NCI-H2107 treated with DMSO at 0.1 percent for 48 hours (cell line): Measurements from ENCODE around the gene IL1RL2.

ENCODE experiments used
- DNase-seq: peaks from one replicate; lab custom pipeline; 2025; ENCODE audit not compliant: unreplicated experiment; lab: John Stamatoyannopoulos, UW

The IL1RL2 gene

DNA sequence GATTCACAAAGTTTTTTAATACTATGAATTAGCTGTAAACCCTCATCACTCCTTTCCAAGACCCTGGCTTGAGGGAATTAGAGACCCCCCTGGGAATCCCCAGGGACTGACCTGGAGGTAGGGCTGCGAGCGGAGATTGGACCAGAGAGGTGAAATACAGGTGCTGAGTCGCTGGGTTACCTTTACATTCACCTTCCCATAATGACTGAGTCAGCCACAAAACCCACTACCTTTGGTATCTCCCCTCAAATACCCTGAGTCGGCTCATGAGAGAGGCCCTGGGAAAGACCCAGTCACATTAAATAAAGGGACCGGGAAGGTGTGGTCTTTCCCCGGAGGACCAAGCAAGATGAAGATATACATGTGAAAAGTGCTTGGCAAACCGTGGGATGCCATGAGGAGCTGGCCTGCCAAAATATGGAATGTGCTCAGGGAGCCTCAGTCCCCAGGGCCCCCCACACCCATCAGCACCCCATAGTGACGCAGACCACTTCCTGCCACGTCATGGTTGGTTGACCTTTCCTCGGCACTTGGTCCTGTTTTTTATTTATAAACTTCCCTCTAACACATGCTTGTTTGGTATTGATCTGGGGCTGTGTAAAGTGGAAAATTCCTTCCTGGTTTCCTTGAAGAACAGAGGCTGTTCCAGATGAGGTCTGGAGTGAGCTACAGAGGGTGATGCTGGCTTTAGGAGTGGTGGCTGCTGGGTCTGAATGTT, 51.4 kb downstream of the IL1RL2 start:
- DNase-seq: no peak

DNA sequence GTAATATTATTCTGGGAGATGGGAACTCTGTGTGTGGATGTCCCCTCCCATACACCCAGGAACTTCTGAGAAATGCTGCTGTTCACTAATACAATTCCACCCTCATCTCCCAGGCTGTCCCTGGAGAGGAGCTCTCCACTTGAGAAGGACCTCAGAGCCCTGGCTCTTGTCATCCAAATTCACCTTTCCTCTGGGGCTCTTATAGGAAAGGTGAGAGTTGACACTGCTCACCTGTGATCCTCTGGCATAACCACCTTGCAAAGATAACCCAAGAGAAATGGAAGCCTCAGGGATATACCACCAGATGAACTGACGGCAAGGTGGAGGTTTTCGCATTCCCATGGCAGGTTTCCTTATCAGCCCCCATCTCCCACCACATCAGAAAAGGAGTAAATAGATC, 52.0 kb downstream of the IL1RL2 start:
- no peak for DNase-seq

DNA sequence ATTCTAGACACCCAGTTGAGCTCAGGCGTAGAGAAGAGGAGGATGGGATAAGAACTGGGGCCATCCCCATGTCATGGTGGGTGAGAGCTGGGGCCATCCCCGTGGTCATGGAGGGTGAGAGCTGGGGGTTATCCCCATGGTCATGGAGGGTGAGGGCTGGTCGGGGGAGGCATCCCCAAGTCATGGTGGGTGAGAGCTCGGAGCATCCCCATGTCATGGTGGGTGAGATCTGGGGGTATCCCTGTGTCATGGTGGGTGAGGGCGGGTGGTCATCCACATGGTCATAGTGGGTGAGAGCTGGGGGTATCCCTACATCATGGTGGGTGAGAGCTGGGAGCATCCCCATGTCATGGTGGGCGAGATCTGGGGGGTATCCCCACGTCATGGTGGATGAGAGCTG, 52.5 kb downstream of the IL1RL2 start:
- no peak for DNase-seq

DNA sequence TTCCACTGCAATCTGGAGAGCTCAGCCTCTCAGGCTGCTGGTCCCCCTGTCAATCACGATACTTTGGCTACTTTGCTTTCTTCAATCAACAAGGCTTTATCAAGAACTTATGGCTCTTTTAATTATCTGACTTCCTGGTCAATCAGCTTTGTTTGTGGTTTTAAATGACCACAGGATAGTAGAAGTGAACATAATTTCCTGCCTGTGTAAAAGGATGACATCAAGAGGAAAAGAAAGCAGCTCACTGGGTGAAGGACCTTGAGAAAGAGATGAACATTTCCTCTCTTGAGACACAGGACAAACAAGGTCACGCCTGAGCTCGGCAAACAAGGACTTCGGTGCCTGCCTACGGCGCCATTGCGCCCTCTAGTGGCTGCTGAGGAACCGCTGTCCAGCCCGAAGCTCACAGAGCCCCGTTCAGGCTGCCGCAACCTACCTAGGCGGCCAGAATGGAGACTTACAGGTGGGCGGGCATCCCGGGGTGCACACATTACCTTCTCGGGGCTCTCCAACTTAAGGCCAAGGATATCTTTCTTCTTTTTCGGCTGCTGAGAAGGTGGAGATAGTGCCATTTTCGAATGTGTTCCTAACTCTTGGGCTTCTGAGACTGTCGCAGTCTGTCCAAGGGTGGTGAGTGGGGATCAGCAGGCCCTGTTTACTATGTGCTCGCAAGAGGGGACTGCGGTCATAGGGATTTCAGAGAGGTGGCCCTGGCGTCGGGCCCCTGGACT, 54.0 kb downstream of the IL1RL2 start:
- peak; percentile 14 for DNase-seq

DNA sequence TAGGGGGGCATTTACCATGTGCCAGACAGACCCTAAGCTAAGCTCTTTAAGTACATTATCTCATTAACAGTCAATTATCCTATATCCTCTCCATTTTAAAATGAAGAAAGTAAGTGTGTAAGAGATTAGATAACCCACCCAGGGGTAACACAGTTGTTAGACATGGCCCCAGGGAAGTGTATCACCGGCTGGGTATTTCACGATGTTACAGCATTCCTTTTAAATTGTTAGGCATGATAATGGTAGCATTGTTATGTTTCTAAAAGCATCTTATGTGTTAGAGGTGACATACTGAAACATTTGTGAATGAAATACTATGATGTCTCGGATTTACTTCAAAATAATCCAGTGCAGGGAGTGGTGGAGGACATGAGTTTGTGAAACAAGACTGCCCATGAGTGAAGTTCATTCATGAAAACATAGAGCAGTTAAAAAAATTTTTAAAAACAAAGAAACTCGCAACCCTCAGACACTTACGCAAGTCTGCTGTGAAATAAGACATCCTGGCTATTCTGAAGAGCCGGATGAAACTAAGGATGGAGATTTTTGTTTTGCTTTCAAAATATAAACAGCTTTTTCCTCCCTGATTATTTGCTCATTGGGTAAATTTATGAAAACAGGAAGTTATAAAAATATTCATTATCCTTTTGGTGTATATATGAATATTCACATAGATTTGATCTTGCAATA, 54.9 kb downstream of the IL1RL2 start:
- no peak for DNase-seq

DNA sequence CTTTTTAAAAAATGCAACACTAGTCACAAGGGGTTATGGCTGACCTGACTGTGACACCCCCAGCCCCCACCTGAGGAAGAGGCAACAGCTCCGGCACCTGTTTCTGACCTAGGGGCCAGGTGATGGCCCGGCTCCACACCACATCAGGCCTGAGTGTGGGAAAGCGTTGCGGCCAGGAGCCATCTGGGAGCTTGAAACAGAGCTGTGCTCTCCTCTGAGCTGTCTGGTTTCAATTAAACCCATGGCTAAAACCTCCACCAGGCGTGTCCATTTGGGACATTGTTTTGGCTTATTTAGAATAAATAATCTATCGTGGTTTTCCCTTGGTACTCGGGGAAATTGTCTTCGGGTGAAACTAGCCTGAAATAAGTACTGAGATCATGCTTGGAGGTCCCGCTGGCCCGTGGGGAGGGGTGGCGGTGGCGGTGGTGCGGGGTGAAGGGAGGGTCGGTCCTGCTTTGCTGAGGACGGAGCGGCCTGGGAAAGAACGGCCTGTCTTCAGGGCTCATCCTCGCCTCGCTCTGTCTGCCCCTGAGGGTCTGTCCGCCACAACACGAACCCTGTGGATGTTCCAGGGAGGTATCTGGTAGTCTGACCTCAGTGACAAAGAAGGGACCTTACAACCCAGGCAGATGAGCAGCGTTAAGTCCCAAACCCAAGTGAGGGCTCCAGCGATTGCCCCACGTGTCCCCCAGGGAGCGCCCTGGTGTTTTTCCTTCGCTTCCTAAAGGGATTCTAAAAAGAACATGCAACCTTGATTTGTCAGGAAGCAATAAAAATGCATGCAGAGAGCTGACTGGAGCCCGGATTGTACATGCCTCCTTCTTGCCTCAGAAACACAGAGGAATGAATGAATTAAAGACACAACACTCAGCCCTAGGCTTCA, 58.7 kb downstream of the IL1RL2 start:
- DNase-seq: no peak

DNA sequence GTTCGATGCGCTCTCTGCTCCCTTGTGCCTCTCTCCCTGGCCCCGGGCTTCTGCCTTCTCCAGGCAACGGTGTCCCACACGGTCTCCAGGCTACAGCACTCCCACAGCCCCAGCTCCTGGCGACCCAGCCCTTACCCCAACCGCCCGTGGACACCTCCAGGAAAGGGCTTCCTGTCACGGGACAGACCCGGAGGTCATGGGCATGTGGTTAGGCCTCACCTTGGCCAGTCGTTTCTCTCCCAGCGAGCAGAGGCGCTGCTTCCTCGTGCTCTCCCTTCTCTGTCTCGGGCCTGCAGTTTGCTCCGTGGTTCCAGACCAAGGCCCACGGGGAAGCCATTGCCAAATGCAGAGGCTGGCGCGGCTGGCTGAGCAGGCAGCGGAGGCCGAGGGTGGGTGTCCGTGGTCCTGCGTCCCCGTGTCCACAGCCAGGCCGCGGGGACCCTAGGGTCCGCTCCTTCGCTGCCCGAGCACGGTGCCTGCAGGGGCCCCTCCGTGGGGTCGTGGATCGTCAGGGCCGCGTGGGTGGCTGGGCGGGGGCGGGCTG, 63.5 kb downstream of the IL1RL2 start:
- DNase-seq: no peak

DNA sequence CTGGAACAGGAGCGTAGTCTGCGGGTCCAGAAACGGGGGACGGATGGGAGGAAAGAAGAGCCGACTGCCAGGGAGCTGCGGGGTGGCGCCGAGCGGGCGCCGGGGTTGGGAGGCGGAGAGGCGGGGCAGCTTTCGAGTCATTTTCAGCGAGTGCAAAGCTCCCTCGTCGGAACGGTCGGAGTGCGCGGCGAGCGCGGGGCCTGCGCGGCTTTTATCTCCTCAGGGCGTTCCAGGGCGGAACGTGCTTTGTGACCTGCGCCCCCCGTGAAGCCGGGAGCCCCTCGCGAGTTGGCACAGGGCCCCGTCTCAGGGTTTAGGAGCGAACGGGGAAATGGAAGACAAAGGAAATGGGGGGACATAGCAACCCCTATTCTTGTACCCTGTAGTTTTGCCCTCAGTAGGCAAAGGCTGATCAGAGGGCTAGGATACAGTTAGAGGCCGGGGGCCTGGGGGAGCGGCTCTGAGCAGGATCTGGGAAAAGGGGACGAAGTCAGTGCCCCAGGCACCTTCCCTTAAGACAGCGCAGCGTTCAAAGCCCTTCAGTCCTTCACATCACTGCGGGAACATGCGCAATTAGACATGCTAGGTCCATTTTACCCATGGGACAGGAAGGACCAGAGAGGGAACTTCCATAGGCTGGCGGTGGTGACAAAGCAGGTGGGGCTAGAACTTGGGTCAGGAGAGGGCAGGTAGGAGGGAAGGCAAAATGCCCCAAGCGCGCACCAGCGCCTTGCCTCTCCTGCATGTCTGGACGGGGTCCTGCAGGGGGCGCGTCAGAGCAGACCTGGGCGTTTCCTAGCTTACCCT, 64.4 kb downstream of the IL1RL2 start:
- no peak for DNase-seq

DNA sequence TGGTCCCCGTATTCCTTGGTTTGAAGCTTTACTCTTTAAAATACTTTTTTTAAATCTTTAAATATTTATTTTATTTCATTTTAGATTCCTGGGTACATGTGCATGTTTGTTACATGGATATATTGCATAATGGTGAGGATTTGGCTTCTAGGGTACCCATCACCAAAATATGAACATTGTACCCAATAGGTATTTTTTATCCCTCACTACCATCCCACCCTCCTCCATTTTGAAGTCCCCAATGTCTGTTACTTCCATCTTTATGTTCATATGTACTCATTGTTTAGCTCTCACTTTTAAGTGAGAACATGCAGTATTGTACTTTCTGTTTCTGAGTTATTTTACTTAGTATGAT, 65.0 kb downstream of the IL1RL2 start:
- no peak for DNase-seq

DNA sequence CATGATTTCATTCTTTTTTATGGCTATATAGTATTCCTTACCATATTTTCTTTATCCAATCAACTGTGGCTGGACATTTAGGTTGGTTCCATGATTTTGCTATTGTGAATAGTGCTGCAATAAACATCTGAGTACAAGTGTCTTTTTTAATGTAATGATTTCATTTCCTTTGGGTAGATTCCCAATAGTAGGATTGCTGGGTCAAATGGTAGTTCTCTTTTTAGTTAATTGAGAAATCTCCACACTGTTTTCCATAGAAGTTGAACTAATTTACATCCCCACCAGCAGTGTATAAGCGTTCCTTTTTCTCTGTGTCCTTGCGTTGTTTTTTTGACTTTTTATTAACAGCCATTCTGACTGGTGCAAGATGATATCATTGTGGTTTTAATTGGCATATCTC, 65.4 kb downstream of the IL1RL2 start:
- DNase-seq: no peak

DNA sequence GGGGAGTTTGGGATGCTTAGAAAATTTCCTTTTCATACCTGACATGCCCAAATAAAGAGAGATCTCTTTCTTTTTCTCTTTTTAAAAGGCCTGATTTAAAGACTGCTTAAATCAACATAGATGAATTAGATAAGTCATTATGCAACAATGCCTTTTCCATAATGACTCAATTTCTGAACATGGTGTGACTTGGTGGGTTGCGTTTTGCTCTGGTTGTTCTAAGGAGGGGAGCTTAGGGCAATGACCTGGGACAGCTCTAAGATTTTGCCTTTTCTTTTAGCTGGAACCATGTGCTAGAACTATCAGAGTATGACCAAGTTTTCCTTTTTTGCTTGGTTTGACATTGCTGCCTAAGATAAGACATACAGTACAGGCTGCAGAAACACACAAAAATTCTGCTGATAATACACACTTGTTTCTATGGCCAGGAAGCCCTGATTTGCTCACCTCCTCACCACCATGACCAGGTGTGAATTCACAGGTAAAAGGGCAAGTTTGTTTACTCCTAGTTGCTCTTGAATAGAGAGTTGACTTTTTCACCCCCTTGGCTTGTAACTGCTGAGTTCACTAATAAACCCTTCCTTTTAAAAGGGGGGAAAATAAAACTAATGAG, 66.4 kb downstream of the IL1RL2 start:
- DNase-seq: no peak

DNA sequence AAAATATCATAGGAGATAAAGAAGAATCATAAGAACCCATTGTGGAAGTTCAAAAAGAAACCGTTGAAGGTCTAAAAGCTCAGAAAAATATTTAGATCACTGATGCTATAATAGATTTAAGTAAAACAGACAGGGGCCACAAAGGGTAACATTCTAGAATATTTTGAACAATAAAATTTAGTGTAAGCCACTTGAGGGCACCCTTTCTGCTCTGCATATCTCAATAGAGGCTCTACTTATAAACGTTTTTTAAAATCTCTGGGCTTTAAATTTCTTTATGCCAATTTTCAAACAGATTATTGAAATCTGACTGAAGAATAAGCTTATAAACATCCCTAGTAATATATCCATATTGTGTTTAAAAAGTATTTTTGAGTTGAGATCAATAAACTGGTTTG, 66.9 kb downstream of the IL1RL2 start:
- DNase-seq: no peak

DNA sequence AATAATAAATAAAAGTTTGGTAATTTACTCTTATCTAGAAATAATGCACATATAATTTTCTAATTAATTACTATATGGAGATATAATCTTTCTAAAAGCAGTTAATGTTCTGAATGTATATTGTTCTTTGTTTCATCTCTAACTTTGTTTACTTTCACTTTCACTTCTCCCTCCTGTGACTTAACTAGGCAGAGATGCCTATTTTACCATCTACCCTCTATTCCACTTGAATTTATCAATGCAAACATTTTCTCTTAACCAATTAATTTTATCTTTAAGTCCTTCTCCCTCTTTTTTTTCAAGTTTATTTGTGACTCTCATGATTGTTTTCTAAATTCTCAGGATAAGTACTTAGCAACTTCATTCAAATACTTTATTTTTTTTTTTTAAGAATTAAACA, 69.5 kb downstream of the IL1RL2 start:
- no peak for DNase-seq

DNA sequence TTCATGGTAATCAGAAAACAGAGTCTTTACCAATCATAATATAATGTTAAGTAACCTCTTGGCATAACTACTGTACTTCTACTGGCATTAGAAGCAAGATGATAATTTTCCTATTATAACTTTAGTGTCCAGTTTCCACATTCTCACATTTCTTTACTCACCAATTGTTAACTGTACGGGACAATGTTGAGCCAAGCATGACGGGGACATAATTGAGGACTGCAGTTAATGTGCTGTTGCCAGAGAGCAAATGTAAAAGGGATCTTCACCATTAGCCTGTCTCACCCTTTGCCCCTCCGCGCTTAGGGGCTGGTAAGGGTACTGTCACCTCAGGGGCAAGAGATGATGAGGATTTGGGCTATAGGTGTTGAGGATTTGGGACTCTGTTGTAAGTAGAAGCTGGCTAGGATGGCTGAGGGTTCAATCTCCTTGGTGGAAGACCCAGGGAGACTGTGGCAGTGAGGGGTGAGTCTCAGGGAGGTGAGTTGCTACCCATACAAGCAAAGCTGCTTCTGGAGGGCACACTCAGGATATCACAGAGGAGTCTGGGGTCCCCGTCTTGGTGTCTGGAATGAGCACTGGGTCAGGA, 70.1 kb downstream of the IL1RL2 start:
- DNase-seq: no peak

DNA sequence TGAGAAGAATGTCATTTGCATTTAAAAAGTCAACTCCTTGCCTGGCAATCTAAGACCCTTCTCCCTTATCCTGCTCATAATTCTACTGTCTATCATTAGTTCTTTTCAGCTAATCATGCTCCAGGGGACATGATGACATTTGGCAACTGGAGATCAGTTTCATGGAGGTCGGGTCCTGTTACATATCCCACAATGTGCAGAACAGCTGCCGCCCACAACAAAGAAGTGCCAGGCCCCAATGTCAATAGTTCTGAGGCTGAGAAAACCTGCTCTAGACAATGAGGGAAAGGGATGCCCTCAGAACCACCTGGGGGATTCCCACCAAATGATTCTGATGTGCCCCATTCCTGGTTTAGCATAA, 71.2 kb downstream of the IL1RL2 start:
- no peak for DNase-seq

DNA sequence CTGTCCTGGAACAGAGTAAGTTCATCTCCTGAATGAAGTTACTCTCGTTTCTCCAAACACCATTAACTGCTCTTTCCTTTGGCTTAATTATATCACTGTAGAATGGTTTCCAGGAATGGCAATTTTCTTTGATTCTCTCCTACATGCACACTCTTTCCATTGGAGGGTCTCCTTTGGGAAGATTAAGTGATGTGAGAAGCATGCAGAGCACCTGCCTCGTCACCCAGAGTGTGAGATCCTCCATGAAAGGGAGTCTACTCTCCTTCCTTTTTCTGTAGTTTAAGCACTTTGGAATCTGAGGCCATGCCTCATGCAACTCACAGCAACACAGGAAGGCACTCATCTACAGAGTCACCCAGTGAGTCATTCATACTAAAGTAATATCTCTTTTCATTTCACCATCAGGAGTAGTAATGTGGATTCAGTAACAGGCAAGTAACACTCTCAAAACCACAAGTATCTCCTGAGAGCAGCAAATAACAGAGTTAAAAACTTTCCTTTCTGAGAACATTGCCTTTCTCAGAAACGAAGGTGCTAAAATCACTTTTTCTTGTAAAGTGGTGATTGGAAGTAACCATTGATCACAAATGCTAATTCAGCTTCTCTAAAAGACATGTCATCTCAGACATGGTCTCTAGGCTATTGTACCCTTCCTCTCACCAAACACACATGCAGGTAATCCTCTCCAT, 71.7 kb downstream of the IL1RL2 start:
- no peak for DNase-seq

DNA sequence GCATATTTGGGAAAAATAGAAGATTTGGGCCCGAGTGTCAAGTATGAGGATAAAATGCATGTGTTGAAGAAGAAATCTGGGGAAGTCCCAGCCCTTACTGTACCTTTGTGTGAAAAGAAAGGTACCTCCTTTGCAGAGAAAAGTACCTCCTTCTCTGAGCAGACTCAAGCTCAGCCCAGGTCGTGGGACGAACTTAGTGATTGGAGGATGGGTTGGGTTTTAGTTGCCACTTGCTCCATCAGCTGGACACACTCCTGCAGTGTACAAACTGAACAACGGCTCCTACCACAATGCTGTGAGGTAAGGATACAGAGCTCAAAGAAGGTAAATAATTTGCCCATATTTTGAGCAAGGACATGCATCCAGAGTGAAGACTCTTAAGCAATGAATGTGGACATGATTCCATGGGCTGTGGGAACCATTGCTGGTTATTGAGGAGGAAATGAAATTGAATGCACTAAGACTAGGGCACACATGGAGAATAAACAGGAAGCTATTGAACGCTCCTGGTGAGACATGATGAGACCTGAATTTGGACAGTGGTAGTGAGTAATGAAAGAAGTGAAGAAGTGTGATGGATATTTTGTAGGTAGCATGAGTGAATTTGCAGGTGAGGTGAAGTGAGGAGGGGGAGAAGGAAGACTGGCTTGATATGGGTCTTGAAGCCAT, 74.8 kb downstream of the IL1RL2 start:
- DNase-seq: no peak
